NCI-H1092 treated with DMSO at 0.1 percent for 48 hours (cell line): ENCODE results near the gene IL20RB.
"Not testable (repeated sequence)": the region's sequence is repeated elsewhere in the genome, so short reads cannot be mapped to it uniquely, and the experiment has no call there.

Source experiments
- DNase-seq: peaks from one replicate; lab custom pipeline; 2025; lab: John Stamatoyannopoulos, UW

The IL20RB gene

GRCh38 chr3:136946978-136947377, 10.8 kb upstream of the IL20RB start:
- DNase-seq, result no peak

- no peak for DNase-seq
Observed at GRCh38 chr3:136947477-136947876, 10.3 kb upstream of the IL20RB start.

- no peak for DNase-seq
Observed at GRCh38 chr3:136949146-136949545, 8.6 kb upstream of the IL20RB start.

- no peak for DNase-seq
Observed at GRCh38 chr3:136949708-136950107, 8.1 kb upstream of the IL20RB start.

- no peak for DNase-seq
Observed at GRCh38 chr3:136950623-136951022, 7.2 kb upstream of the IL20RB start.

GRCh38 chr3:136952292-136952691, 5.5 kb upstream of the IL20RB start:
- no peak for DNase-seq

DNA sequence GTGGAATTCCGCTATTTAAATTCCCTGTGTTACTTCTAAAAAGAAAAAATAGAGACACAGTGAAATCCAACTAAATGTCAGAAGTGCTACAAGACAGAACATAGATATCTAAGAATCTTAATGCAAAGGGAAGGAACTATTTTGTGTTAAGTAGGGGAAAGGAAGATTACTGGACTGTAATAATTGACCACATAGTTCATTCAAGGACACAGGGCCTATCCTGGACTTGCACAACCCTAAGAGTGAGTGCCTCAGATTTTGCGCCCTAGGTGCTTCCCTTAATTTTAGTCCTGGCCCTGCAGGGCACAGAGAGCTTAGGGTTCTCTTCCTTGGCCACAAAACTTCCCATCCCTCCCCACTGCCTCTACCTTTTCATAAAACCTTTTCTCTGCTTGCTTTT, 3.5 kb upstream of the IL20RB start:
- DNase-seq, result no peak

DNA sequence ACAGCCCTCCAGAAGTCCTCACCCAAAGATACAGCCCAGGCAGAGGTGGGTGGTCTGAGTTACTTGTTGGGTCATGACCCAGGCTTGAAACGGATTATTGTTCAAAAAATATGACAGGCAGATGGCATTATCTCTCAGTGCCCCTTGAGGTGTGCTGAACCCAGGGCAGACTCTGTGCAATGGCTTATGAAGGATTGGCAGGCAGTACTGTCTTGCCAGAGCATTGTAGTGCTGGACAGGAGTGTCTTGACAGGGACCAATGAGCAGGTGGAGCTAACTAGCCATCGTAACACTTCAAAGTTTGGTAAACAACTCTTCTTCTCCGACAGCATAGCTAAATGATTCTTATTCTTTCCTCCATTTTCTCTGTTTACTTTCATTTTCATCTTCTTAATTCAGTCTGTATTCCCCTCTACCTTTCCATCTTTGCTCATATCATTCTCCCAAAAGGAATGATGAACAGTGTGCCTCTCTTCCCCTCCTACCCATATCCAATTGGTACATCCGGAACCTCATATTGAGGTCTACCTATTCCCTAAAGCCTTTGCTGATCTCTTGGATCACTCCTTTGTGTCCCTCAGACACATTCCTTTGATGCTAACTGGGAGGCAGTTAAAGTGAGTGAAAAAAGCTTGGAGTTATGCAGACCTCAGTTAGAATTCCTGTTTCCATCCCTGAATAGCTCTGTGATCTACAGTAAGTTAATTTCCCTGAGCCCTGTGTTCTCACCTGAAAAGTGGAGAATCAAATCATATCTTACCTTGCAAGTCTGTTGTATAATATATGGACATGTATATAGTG, 2.6 kb upstream of the IL20RB start:
- DNase-seq, result no peak

GRCh38 chr3:136955813-136956212, 2.0 kb upstream of the IL20RB start:
- DNase-seq, result no peak

GRCh38 chr3:136956971-136957370, 812 bp upstream of the IL20RB start:
- no peak for DNase-seq

DNA sequence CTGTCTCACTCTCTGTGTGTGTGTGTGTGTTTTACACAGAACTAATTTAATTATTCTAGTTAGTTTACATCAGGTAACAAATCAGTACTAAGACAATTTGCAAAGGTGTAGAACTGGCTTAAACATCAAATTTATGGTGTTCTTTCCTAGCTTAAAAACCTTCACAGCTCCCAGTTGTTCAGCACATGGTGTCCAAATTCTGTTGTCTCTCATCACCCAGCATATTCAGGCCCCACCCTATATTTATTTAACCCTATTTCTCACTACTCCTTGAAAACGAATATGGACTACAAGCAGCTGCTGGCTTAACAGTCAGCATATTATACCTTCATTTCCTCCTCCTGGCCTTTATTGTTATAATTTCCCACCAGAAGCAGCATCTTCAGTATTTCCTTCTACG, 1.2 kb downstream of the IL20RB start:
- DNase-seq, result no peak

DNA sequence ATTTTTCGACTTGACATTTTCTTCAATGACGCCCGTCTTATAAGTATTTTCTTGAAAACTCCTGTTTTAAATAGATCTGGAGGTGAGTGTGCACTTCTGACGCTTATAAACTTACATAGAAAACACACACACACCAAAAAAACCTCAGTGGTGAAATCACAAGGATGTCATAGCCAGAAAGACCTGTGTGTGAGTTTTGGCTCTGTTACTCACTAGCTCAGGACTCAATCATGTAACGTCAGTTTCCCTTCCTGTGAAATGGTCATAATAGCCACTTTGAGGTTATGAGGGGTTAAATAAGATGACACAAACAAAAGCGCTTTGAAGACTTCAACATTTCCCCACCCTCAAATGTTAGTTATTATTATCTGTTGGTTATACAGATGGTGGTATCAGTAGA, 1.8 kb downstream of the IL20RB start:
- DNase-seq, result no peak

DNA sequence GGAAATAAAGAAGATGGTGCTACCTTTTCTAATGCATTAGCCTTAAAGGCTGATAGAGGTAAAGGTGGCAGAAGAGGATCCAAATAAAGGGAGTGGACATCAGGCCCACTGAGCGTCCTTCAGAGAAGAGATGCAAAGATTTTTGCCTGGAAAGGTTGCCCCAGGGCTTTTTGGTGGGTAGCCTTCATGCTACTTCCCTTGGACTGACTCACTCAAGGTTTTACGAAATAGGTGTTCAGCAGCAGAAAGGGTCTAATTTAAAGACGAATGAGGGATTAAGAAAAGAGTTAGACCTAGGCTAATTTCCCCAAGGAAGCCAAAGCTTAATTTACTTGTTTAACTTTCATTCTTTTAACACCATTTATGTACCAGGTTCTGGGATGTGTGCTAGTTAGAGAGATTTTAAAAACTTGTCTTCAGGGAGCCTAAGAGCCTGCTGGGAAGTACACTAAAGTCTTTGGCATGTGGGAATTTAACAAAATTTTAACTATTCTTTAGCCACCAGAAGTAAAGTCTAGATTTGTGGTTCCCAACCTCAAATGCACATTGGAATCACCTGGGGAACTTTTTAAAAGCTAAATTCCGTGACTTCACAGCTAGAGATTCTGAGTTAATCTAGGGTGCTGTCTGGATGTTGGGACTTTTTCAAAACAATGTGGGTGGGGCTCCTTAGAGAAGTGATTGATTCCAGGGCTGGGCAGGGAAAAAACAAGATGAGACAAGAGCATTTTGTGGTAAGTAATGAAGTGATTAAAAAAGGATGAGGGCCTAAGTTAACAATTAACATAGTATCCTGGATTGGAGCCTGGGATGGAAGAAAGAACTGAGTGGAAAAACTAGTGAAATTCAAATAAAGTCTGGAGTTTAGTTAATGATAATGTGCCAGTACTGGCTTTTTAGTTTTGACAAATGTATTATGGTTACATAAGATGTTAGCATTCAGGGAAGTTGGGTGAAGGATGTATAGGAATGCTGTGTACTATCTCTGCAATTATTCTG, 3.4 kb downstream of the IL20RB start:
- DNase-seq, result no peak

DNA sequence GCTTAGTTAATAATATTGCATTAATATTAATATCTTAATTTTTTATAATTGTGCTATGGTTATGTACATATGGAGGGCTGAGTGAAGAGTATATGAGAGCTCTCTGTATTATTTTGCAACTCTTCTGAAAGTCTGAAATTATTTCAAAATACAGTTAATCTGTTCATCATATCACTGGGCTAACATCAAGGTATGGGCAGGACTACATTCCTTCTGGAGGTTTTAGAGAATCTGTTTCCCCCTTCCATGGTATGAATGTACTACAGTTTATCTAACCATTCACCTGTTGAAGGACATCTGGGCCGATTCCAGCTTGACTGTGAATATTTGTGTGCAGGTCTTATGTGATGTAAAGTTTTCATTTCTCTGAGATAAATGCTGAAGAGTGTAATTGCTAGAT, 5.1 kb downstream of the IL20RB start:
- DNase-seq, result no peak

DNA sequence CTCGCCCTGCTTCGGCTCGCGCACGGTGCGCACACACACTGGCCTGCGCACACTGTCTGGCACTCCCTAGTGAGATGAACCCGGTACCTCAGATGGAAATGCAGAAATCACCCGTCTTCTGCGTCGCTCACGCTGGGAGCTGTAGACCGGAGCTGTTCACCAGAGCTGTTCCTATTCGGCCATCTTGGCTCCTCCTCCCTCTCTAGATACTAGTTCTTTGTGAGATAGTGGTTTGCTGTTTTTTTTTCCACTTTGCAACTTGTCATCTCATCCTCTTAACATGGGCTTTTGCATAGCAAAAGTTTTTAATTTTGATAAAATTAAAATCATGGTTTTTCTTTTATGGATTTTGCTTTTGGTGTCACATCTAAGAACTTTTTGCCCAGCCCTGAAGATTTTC, 11.8 kb downstream of the IL20RB start:
- DNase-seq, result not testable (repeated sequence)

- DNase-seq, result no peak
Observed at GRCh38 chr3:136973352-136973751, 15.6 kb downstream of the IL20RB start.

DNA sequence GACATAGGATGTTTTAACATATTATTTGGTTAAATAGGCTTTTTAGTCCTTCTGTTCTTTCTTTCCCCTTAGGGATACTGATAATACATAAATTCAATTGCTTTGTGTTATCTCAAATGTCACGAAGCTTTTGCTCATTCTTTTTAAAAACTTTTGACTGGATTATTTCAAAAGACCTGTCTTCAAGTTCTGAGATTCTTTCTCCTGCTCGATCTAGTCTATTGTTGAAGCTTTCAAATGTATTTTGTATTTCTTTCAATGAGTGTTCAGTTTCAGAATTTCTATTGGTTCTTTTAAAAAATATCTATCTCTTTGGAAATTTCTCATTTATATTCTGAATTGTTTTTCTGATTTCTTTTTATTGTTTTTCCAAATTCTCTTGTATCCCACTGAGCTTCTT, 16.9 kb downstream of the IL20RB start:
- DNase-seq, result no peak

GRCh38 chr3:136979204-136979603, 21.4 kb downstream of the IL20RB start:
- no peak for DNase-seq

GRCh38 chr3:136979684-136980083, 21.9 kb downstream of the IL20RB start:
- DNase-seq, result no peak

- DNase-seq, result no peak
Observed at GRCh38 chr3:136982033-136982432, 24.2 kb downstream of the IL20RB start.

GRCh38 chr3:136982520-136983138, 24.8 kb downstream of the IL20RB start:
- DNase-seq, result no peak

DNA sequence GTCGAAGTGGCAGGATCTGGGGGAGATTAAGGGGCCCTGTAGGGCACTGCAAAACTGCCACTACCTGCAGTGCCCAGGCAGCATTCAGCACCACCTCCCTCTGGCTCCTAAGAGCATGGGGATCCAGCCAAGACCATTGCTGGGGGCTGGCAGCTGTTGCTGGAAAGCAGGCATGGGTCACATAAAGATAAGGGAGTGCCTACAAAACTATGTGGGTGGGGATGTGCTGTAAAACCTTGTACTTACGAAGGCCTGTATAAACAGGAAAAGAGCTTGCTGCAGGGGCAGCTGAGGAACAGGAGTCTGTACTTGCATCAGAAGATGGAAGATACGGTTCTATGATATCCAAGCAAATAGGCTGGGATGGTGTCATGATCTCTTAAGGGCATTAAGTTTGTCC, 27.1 kb downstream of the IL20RB start:
- DNase-seq, result no peak
